Measurements from ENCODE around the gene PSD2.

Gene PSD2

DNA sequence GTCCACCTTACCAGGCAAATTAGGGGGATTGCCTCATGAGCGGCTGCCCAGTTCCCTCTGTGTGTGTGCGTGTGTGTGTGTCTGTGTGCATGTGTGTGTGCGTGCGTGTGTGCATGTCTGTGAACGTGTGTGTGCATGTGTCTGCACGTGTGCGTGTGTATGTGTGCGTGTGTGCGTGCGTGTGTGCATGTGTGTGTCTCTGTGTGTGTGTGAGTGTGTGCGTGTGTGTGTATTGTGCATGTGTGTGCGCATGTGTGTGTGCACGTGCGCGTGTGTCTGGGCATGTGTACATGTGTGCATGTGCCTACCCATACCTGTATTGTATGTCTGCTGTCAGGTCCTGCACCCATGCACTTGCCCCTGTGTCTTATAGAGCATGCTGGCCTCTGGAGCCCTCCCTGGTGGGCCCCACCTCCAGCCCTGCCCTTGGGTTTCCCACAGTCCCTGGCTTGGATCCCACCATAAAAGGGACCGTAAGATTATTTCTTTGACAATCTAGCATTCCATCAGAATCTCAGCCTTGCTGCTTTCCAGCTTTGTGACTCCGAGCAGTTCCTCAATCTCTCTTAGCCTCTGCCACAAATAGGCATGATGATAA, 9.3 kb downstream of the PSD2 start:
- TF ChIP-seq POLR2AphosphoS5 (IDR thresholded peaks at IDR 0.05; ENCODE audit: low read depth, low read length): no peak
- TF ChIP-seq SIN3A (IDR thresholded peaks at IDR 0.05; ENCODE audit: borderline replicate concordance, insufficient read depth, low read length): no peak
- no peak for TF ChIP-seq FOXP2 (optimal IDR thresholded peaks at IDR 0.05; ENCODE audit: borderline replicate concordance, extremely low read depth, extremely low read length, insufficient read depth)
- TF ChIP-seq, protein P1, sequence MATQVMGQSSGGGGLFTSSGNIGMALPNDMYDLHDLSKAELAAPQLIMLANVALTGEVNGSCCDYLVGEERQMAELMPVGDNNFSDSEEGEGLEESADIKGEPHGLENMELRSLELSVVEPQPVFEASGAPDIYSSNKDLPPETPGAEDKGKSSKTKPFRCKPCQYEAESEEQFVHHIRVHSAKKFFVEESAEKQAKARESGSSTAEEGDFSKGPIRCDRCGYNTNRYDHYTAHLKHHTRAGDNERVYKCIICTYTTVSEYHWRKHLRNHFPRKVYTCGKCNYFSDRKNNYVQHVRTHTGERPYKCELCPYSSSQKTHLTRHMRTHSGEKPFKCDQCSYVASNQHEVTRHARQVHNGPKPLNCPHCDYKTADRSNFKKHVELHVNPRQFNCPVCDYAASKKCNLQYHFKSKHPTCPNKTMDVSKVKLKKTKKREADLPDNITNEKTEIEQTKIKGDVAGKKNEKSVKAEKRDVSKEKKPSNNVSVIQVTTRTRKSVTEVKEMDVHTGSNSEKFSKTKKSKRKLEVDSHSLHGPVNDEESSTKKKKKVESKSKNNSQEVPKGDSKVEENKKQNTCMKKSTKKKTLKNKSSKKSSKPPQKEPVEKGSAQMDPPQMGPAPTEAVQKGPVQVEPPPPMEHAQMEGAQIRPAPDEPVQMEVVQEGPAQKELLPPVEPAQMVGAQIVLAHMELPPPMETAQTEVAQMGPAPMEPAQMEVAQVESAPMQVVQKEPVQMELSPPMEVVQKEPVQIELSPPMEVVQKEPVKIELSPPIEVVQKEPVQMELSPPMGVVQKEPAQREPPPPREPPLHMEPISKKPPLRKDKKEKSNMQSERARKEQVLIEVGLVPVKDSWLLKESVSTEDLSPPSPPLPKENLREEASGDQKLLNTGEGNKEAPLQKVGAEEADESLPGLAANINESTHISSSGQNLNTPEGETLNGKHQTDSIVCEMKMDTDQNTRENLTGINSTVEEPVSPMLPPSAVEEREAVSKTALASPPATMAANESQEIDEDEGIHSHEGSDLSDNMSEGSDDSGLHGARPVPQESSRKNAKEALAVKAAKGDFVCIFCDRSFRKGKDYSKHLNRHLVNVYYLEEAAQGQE (IDR thresholded peaks at IDR 0.05; ENCODE audit: insufficient read depth in 1 of 2, low read depth in 2 of 2, low read length in 2 of 2): no peak

DNA sequence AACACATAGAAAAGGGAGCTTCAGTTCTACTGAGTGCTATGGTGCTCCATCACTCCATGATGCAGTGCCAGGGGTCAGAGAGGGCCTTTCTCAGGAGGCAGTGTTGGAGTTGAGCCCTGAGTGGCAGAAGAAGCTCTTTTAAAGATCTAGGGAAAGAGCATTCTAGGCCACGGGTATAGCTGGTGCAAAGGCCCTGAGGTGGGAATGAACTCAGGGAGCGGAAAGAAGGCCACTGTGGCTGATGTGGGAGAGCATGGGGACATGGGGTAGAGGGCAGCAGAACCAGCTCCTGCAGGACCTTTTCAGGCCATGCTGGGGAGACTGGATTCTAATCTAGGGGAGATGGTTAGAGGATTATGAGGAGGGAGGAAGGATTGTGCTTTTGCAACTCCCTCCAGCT, 9.9 kb downstream of the PSD2 start:
- TF ChIP-seq SIN3A (IDR thresholded peaks at IDR 0.05; ENCODE audit: borderline replicate concordance, insufficient read depth, low read length): no peak

DNA sequence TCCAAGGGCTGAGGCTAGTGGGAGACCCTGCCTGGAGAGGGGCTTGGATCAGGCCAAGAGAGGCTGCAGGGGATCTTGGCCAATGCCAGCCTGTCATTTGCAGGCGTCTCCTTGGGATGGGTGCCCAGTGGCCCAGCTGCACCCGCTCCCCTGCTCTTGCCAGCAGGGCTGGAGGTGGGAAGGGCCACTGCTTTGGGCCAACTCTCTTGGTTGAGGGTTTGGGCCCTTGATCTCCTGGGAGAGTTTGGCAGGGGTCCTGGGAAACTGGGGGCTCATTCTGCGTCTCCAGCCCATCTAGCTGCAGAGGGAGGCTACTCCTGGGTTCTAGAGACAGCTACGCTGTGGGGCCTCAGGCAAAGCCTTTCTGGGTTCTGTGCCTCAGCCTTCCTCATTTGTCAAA, 10.5 kb downstream of the PSD2 start:
- TF ChIP-seq FOXP2 (optimal IDR thresholded peaks at IDR 0.05; ENCODE audit: borderline replicate concordance, extremely low read depth, extremely low read length, insufficient read depth): no peak
- no peak for TF ChIP-seq TAF1 (IDR thresholded peaks at IDR 0.05; ENCODE audit: borderline replicate concordance, insufficient read depth, low read length)
- TF ChIP-seq POLR2AphosphoS5 (IDR thresholded peaks at IDR 0.05; ENCODE audit: low read depth, low read length): no peak
- TF ChIP-seq, protein P1 (IDR thresholded peaks at IDR 0.05; ENCODE audit: insufficient read depth in 1 of 2, low read depth in 2 of 2, low read length in 2 of 2): no peak
- no peak for TF ChIP-seq SIN3A (IDR thresholded peaks at IDR 0.05; ENCODE audit: borderline replicate concordance, insufficient read depth, low read length)

DNA sequence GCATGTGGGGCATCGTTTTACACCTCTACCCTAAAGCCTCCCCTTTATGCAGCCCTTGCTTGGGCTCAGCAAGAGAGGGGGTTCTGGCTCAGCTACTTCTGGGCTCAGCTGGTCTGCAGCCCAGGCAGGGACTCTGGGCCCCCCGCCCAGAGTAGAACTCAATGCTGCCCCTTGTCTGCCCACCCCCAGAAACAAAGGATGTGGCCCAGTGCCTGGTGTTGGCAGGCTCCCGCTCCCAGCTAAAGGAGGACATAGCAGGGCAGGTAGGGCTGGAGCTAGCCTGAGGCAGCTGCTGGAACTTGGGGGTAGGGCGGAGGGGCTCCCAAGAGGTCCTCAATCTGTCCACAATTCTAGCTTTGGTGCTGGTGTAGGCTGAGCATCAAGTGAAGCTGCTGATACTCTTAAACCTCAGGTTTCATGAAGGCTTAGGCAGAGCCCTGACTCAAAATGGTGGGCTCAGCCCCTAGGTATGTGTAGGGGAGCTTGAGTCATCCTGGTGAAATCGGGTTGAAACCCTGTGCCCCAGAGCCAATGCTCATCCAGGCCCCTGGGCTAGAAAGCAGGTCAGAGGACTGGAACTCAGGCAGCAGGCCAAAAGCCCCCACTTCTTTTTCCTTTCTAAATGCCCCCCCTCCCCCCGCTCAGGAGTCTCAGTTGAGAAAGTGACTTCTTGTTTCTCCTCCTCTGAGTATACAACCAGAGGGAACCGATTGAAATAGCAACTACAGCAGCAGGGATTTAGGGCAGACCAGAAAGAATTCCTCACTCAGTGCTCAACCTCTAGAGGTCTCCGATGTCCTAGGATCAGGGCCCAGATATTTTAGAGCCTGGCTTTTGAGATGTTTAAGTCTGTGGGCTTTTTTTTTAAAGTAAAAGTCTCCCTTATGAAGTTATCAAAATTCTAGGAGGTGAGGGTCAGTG, 11.4 kb downstream of the PSD2 start:
- no peak for TF ChIP-seq SIN3A (IDR thresholded peaks at IDR 0.05; ENCODE audit: borderline replicate concordance, insufficient read depth, low read length)

DNA sequence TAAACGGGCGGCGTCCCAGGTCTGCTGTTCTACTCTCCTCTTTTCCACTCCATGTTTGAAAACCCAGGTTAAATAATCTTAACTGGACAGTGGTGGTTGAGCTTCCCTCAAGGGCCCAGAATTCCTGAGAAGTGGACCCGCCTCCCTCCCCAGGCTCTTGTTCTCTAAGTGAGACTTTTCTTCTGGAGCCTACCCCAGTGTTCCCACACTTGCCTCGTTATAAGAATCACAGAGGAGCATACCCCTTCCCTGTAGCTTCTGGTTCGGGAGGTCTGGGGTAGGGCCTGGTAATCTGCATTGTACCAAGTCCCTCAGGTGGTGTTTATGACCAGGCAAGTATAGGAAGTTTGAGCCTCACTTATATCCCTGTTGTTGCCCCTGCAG, 12.0 kb downstream of the PSD2 start:
- TF ChIP-seq SIN3A (IDR thresholded peaks at IDR 0.05; ENCODE audit: borderline replicate concordance, insufficient read depth, low read length) (no peak), FOXP2 (optimal IDR thresholded peaks at IDR 0.05; ENCODE audit: borderline replicate concordance, extremely low read depth, extremely low read length, insufficient read depth) (no peak), TAF1 (IDR thresholded peaks at IDR 0.05; ENCODE audit: borderline replicate concordance, insufficient read depth, low read length) (no peak), POLR2AphosphoS5 (IDR thresholded peaks at IDR 0.05; ENCODE audit: low read depth, low read length) (no peak)
- TF ChIP-seq, protein P1 (IDR thresholded peaks at IDR 0.05; ENCODE audit: insufficient read depth in 1 of 2, low read depth in 2 of 2, low read length in 2 of 2): no peak
